ENCODE measurements around the gene BBS5. TPM values are rescaled to one million over a fixed set of nuclear protein-coding genes. Genes with fewer than 3 reads are reported as not detected.

BBS5 gene
- total RNA-seq, 1 experiment from 2014 or later: 3.2 TPM

- Histone ChIP-seq H3K36me3 (ENCODE audit: control insufficient read depth, insufficient read depth, low read length) (no peaks in the 10 kb centered on the region), H3K4me3 (ENCODE audit: low read depth, low read length) (no peak overlapping the region), H3K27me3 (replicated peaks; ENCODE audit: control insufficient read depth, insufficient read depth, low read length) (no peaks in the 10 kb centered on the region), H3K9me3 (no peaks in the 10 kb centered on the region), H3K4me1 (no peaks in the 10 kb centered on the region; the same call in none of the 2 replicates)
- no peaks in the 10 kb centered on the region for H3K36me3 Mint-ChIP-seq (ENCODE audit: insufficient read depth, unreplicated experiment)
- no peak for DNase-seq
- no TSS peak for BruUV-seq (replicated peaks)
- H3K4me1 Mint-ChIP-seq (ENCODE audit: low read depth, unreplicated experiment): peaks cover 4% of the 10 kb centered on the region
- TF ChIP-seq CTCF (IDR thresholded peaks at IDR 0.05; ENCODE audit: insufficient read depth in 1 of 2, low read depth in 1 of 2, low read length in 1 of 2, severe bottlenecking in 1 of 2, unreplicated experiment in 1 of 2): no peak
- no peak overlapping the region for H3K4me3 Mint-ChIP-seq (ENCODE audit: unreplicated experiment)
- H3K9me3 Mint-ChIP-seq (ENCODE audit: unreplicated experiment): no peaks in the 10 kb centered on the region
- H3K27me3 Mint-ChIP-seq (ENCODE audit: insufficient read depth, unreplicated experiment): no peaks in the 10 kb centered on the region
- intact Hi-C loops (cut with micrococcal nuclease; ENCODE audit: unreplicated experiment): no loop called here
- no peak overlapping the region for H3K27ac Mint-ChIP-seq (ENCODE audit: unreplicated experiment)
- ChIA-PET POLR2A (no interaction called here), CTCF (no interaction called here)
Measured at GRCh38 chr2:169511818-169512217, 32.5 kb downstream of the BBS5 start.

GRCh38 chr2:169512525-169512924 is 33.2 kb downstream of the BBS5 start:
- H3K4me1 ChIP-seq: no peaks in the 10 kb centered on the region; the same call in none of the 2 replicates
- Mint-ChIP-seq H3K36me3 (ENCODE audit: insufficient read depth, unreplicated experiment) (no peaks in the 10 kb centered on the region), H3K27ac (ENCODE audit: unreplicated experiment) (no peak overlapping the region), H3K27me3 (ENCODE audit: insufficient read depth, unreplicated experiment) (no peaks in the 10 kb centered on the region), H3K4me1 (ENCODE audit: low read depth, unreplicated experiment) (peaks cover 4% of the 10 kb centered on the region), H3K4me3 (ENCODE audit: unreplicated experiment) (no peak overlapping the region), H3K9me3 (ENCODE audit: unreplicated experiment) (no peaks in the 10 kb centered on the region)
- POLR2A ChIA-PET: no interaction called here
- CTCF ChIA-PET: no interaction called here
- no peak overlapping the region for H3K4me3 ChIP-seq (ENCODE audit: low read depth, low read length)
- H3K36me3 ChIP-seq (ENCODE audit: control insufficient read depth, insufficient read depth, low read length): no peaks in the 10 kb centered on the region
- no TSS peak for BruUV-seq (replicated peaks)
- TF ChIP-seq CTCF (IDR thresholded peaks at IDR 0.05; ENCODE audit: insufficient read depth in 1 of 2, low read depth in 1 of 2, low read length in 1 of 2, severe bottlenecking in 1 of 2, unreplicated experiment in 1 of 2): no peak
- no peak for DNase-seq
- intact Hi-C loops (cut with micrococcal nuclease; ENCODE audit: unreplicated experiment): no loop called here
- H3K9me3 ChIP-seq: no peaks in the 10 kb centered on the region
- H3K27me3 ChIP-seq (replicated peaks; ENCODE audit: control insufficient read depth, insufficient read depth, low read length): no peaks in the 10 kb centered on the region

- Mint-ChIP-seq H3K27me3 (ENCODE audit: insufficient read depth, unreplicated experiment) (no peaks in the 10 kb centered on the region), H3K36me3 (ENCODE audit: insufficient read depth, unreplicated experiment) (no peaks in the 10 kb centered on the region), H3K9me3 (ENCODE audit: unreplicated experiment) (no peaks in the 10 kb centered on the region), H3K4me3 (ENCODE audit: unreplicated experiment) (no peak overlapping the region), H3K27ac (ENCODE audit: unreplicated experiment) (no peak overlapping the region), H3K4me1 (ENCODE audit: low read depth, unreplicated experiment) (peaks cover 4% of the 10 kb centered on the region)
- no peak for DNase-seq
- intact Hi-C loops (cut with micrococcal nuclease; ENCODE audit: unreplicated experiment): no loop called here
- BruUV-seq (replicated peaks): no TSS peak
- Histone ChIP-seq H3K27me3 (replicated peaks; ENCODE audit: control insufficient read depth, insufficient read depth, low read length) (no peaks in the 10 kb centered on the region), H3K9me3 (no peaks in the 10 kb centered on the region), H3K36me3 (ENCODE audit: control insufficient read depth, insufficient read depth, low read length) (no peaks in the 10 kb centered on the region), H3K4me3 (ENCODE audit: low read depth, low read length) (no peak overlapping the region), H3K4me1 (no peaks in the 10 kb centered on the region; the same call in none of the 2 replicates)
- ChIA-PET POLR2A (no interaction called here), CTCF (no interaction called here)
- TF ChIP-seq CTCF (IDR thresholded peaks at IDR 0.05; ENCODE audit: insufficient read depth in 1 of 2, low read depth in 1 of 2, low read length in 1 of 2, severe bottlenecking in 1 of 2, unreplicated experiment in 1 of 2): no peak
Measured at GRCh38 chr2:169513094-169513493, 33.8 kb downstream of the BBS5 start.
